Hematopoietic multipotent progenitor cell (in vitro differentiated cells): ENCODE data around the gene TLR3. TPM values are rescaled to one million over a fixed set of nuclear protein-coding genes. Genes with fewer than 3 reads are reported as not detected.
"Not testable (repeated sequence)": the region's sequence is repeated elsewhere in the genome, so short reads cannot be mapped to it uniquely, and the experiment has no call there.

Experiments
- DNase-seq, 3 donors: peaks; one replicate each; pipeline ENCODE4 v3.0.0-alpha.2; 2011 to 2015; ENCODE audit warnings: low read depth in 2 of 3, low spot score in 2 of 3
- total RNA-seq: library from RNA; depleted of rRNA; stranded (reverse); fragments of >200 nt; gene quantifications from one replicate; pipeline ENCODE4 v1.2.3, GENCODE V29; 2012

TLR3 gene
- total RNA-seq, 1 donor: 3.2 TPM

- no peak for DNase-seq
Measured at GRCh38 chr4:186040316-186040715, 28.6 kb upstream of the TLR3 start.

- not testable (repeated sequence) for DNase-seq
Measured at GRCh38 chr4:186047501-186047900, 21.5 kb upstream of the TLR3 start.

GRCh38 chr4:186050135-186050534 lies 18.8 kb upstream of the TLR3 start:
- DNase-seq: not testable (repeated sequence)

- no peak for DNase-seq
Measured at GRCh38 chr4:186051096-186051495, 17.9 kb upstream of the TLR3 start.

GRCh38 chr4:186058253-186058979 lies 10.5 kb upstream of the TLR3 start:
- peak in 2 of 3 donors; percentile 37 to 60 for DNase-seq

GRCh38 chr4:186058980-186059316 lies 10.0 kb upstream of the TLR3 start:
- DNase-seq: no peak

- no peak for DNase-seq
Measured at GRCh38 chr4:186061921-186062320, 7.0 kb upstream of the TLR3 start.

GRCh38 chr4:186067757-186068385 lies 1.1 kb upstream of the TLR3 start:
- DNase-seq: peak in 2 of 3 donors; percentile 60 to 77

GRCh38 chr4:186069729-186070128 lies 773 bp downstream of the TLR3 start:
- no peak for DNase-seq

- DNase-seq: no peak
Measured at GRCh38 chr4:186072516-186072915, 3.6 kb downstream of the TLR3 start.

GRCh38 chr4:186074189-186074588 lies 5.2 kb downstream of the TLR3 start:
- peak in 1 of 3 donors; percentile 28 for DNase-seq

GRCh38 chr4:186078981-186079638 lies 10.2 kb downstream of the TLR3 start:
- no peak for DNase-seq

GRCh38 chr4:186079694-186080093 lies 10.7 kb downstream of the TLR3 start:
- no peak for DNase-seq

- no peak for DNase-seq
Measured at GRCh38 chr4:186081202-186081807, 12.3 kb downstream of the TLR3 start.

GRCh38 chr4:186082221-186082620 lies 13.3 kb downstream of the TLR3 start:
- DNase-seq: no peak

GRCh38 chr4:186088523-186088922 lies 19.6 kb downstream of the TLR3 start:
- DNase-seq: no peak

GRCh38 chr4:186092296-186092695 lies 23.3 kb downstream of the TLR3 start:
- no peak for DNase-seq

GRCh38 chr4:186095406-186095805 lies 26.4 kb downstream of the TLR3 start:
- no peak for DNase-seq

GRCh38 chr4:186096681-186097165 lies 27.8 kb downstream of the TLR3 start:
- no peak for DNase-seq

- no peak for DNase-seq
Measured at GRCh38 chr4:186097386-186097785, 28.4 kb downstream of the TLR3 start.

GRCh38 chr4:186102931-186103330 lies 34.0 kb downstream of the TLR3 start:
- no peak for DNase-seq
